ENCODE data around the gene PTCD1. TPM values are rescaled to one million over a fixed set of nuclear protein-coding genes. Genes with fewer than 3 reads are reported as not detected.

The PTCD1 gene
- total RNA-seq, 1 donor from 2014 or later: 10.5 TPM

DNA sequence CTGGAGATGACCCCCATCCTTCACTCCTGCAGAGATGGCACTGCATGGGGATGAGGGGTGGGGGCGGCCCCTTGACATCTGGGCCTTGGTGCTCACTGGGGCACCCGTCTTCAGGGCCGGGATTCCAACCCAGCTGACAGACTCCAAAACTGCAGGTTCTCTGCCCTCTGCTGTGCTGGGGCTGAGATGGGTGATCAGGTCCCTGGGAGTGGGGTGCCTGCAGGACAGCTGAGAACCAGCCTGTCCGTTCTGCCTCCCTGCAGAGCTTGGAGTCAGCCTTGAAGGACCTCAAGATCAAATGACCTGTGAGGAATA is 44.5 kb downstream of the PTCD1 start:
- no peak overlapping the region for H3K27ac Mint-ChIP-seq
- no peaks in the 10 kb centered on the region for H3K36me3 ChIP-seq

DNA sequence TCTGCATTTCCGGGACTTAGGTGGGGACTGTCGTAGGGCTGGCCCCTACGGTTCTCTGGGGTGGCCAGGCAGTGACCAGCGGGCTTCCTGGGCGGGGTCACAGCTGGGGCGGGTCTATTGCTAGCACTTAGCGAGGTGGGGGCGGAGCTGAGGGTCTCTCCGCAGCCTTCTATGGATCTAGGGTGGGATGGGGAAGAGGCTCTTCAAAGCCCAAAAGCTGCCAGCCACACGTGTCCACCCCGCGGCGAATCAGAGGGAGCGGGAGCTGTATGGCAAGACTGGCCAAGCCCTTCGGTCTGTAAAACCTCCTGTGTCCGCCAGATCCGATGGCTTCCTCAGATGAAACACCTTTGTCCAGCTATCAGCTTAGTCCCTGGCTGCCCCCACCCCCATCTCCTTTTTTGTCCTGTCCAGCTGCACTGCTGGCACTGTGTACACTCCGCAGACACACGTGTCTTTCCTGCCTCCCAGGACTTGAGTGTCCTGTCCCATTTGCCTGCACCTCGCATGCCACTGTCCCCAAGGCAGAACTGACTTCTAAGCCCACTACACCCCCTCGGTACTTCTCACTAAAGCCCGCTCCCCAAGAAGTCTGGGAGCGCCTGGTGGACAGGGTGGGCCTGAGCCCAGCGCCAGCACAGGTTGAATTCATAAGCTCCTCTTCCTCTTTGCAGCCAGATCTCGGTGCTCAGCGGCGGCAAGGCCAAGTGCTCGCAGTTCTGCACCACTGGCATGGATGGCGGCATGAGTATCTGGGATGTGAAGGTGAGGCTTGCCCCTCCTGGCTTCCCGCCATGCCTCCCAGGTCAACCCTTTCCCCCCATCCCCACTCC is 45.0 kb downstream of the PTCD1 start:
- H3K27ac Mint-ChIP-seq: peak overlapping the region; percentile 74
- peaks cover 10% of the 10 kb centered on the region for H3K4me1 Mint-ChIP-seq
- Histone ChIP-seq H3K9ac (no peak overlapping the region), H3K4me2 (peak overlapping the region; percentile 77), H4K20me1 (ENCODE audit: low read depth) (peaks cover 24% of the 10 kb centered on the region), H3K9me3 (ENCODE audit: low read depth) (no peaks in the 10 kb centered on the region), H3K27me3 (no peaks in the 10 kb centered on the region), H3K4me1 (peaks cover 8% of the 10 kb centered on the region), H2AFZ (replicated peaks) (peak overlapping the region; percentile 53), H3K27ac (peak overlapping the region; percentile 62), H3K36me3 (no peaks in the 10 kb centered on the region), H3K4me3 (peak overlapping the region; percentile 62), H3F3A (ENCODE audit: low read depth) (peaks cover 53% of the 10 kb centered on the region), H3K79me2 (ENCODE audit: low read depth) (no peaks in the 10 kb centered on the region)
- DNase-seq (ENCODE audit: low spot score): peak; percentile 95
- H3K9me3 Mint-ChIP-seq: no peaks in the 10 kb centered on the region
- H3K27me3 Mint-ChIP-seq (ENCODE audit: insufficient read depth, low read depth): peaks cover 6% of the 10 kb centered on the region
- peaks cover 12% of the 10 kb centered on the region for H3K36me3 Mint-ChIP-seq
- H3K4me3 Mint-ChIP-seq: peak overlapping the region; percentile 93
- TF ChIP-seq EZH2phosphoT487 (IDR thresholded peaks at IDR 0.05) (no peak), EZH2 (IDR thresholded peaks at IDR 0.05) (no peak)
- TF ChIP-seq, protein P1, sequence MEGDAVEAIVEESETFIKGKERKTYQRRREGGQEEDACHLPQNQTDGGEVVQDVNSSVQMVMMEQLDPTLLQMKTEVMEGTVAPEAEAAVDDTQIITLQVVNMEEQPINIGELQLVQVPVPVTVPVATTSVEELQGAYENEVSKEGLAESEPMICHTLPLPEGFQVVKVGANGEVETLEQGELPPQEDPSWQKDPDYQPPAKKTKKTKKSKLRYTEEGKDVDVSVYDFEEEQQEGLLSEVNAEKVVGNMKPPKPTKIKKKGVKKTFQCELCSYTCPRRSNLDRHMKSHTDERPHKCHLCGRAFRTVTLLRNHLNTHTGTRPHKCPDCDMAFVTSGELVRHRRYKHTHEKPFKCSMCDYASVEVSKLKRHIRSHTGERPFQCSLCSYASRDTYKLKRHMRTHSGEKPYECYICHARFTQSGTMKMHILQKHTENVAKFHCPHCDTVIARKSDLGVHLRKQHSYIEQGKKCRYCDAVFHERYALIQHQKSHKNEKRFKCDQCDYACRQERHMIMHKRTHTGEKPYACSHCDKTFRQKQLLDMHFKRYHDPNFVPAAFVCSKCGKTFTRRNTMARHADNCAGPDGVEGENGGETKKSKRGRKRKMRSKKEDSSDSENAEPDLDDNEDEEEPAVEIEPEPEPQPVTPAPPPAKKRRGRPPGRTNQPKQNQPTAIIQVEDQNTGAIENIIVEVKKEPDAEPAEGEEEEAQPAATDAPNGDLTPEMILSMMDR (IDR thresholded peaks at IDR 0.05): no peak

More for the DNA sequence above, 44.5 kb downstream of the PTCD1 start:
- Histone ChIP-seq H4K20me1 (ENCODE audit: low read depth) (peaks cover 28% of the 10 kb centered on the region), H3K79me2 (ENCODE audit: low read depth) (no peaks in the 10 kb centered on the region), H3K27me3 (no peaks in the 10 kb centered on the region), H3K4me1 (peaks cover 8% of the 10 kb centered on the region), H3K9ac (no peak overlapping the region), H3K4me3 (no peak overlapping the region), H3K9me3 (ENCODE audit: low read depth) (no peaks in the 10 kb centered on the region), H3K27ac (no peak overlapping the region), H3K4me2 (peak overlapping the region; percentile 77), H3F3A (ENCODE audit: low read depth) (peaks cover 53% of the 10 kb centered on the region), H2AFZ (replicated peaks) (no peak overlapping the region)
- DNase-seq (ENCODE audit: low spot score): no peak
- Mint-ChIP-seq H3K4me3 (peak overlapping the region; percentile 30), H3K27me3 (ENCODE audit: insufficient read depth, low read depth) (peaks cover 8% of the 10 kb centered on the region), H3K4me1 (peaks cover 10% of the 10 kb centered on the region), H3K9me3 (no peaks in the 10 kb centered on the region), H3K36me3 (peaks cover 16% of the 10 kb centered on the region)
- no peak for TF ChIP-seq EZH2phosphoT487 (IDR thresholded peaks at IDR 0.05)

DNA sequence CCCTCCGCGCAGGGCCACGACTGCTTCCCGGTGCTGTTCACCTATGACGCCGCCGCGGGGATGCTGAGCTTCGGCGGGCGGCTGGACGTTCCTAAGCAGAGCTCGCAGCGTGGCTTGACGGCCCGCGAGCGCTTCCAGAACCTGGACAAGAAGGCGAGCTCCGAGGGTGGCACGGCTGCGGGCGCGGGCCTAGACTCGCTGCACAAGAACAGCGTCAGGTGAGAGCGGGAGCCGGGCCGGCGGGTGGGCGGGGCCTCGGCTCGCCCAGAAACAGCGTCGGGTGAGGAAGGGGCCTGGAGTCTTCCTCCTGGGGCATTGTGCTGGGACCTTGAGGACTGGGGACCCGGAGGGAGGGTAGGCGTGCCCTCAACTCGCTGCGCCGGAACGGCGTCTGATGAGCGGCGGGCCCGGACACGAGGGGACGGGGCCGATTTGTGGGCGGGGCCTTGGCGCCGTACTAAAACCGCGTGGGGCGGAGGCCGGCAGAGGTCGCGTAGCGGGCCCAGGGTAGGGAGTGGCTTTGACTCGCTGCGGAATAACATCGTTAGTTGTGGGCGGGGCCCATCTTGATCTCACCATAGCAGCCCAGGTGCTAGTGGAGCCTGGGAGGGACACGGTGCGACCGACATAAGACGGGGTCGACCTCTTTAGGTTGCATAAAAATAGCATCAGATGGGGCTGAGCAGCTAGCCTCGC is 45.8 kb downstream of the PTCD1 start:
- peak; percentile 90 for DNase-seq (ENCODE audit: low spot score)
- no peak overlapping the region for H3K27ac ChIP-seq
- H3K9ac ChIP-seq: no peak overlapping the region
- no peaks in the 10 kb centered on the region for H3K79me2 ChIP-seq (ENCODE audit: low read depth)
- peaks cover 22% of the 10 kb centered on the region for H4K20me1 ChIP-seq (ENCODE audit: low read depth)
- peaks cover 53% of the 10 kb centered on the region for H3F3A ChIP-seq (ENCODE audit: low read depth)
- H3K4me3 Mint-ChIP-seq: peak overlapping the region; percentile 93
- no peaks in the 10 kb centered on the region for H3K9me3 Mint-ChIP-seq
- H3K27me3 ChIP-seq: no peaks in the 10 kb centered on the region
- TF ChIP-seq, protein P1 (IDR thresholded peaks at IDR 0.05): no peak
- TF ChIP-seq EZH2 (IDR thresholded peaks at IDR 0.05) (no peak), EZH2phosphoT487 (IDR thresholded peaks at IDR 0.05) (no peak)
- peaks cover 6% of the 10 kb centered on the region for H3K36me3 Mint-ChIP-seq
- H3K4me3 ChIP-seq: peak overlapping the region; percentile 62
- peaks cover 8% of the 10 kb centered on the region for H3K4me1 ChIP-seq
- H3K9me3 ChIP-seq (ENCODE audit: low read depth): no peaks in the 10 kb centered on the region
- H2AFZ ChIP-seq (replicated peaks): peak overlapping the region; percentile 53
- H3K36me3 ChIP-seq: no peaks in the 10 kb centered on the region
- H3K4me1 Mint-ChIP-seq: peaks cover 10% of the 10 kb centered on the region
- peak overlapping the region; percentile 74 for H3K27ac Mint-ChIP-seq
- H3K4me2 ChIP-seq: peak overlapping the region; percentile 77
- peaks cover 6% of the 10 kb centered on the region for H3K27me3 Mint-ChIP-seq (ENCODE audit: insufficient read depth, low read depth)
